Tibial nerve (tissue), 4 donors: ENCODE measurements around the gene POLD4. TPM values are rescaled to one million over a fixed set of nuclear protein-coding genes. Genes with fewer than 3 reads are reported as not detected.

ENCODE experiments used
- DNase-seq, 2 donors: peaks; one replicate each; pipeline ENCODE4 v3.0.0-alpha.2; 2019; ENCODE audit warnings: low spot score in 2 of 2
- H3K27ac ChIP-seq, 4 donors: fragments of 200-600 bp; sonication (generic) in 3 of 4; one replicate each; pipeline ENCODE4 v1.5.1; 2017 to 2019; ENCODE audit warnings: mild to moderate bottlenecking in 1 of 4
- H3K27me3 ChIP-seq, 2 donors: fragments of 200-600 bp; sonication (generic) in 1 of 2; one replicate each; pipeline versions ENCODE4 v1.5.1 to v1.6.0; 2017 to 2019
- H3K36me3 ChIP-seq, 3 donors: fragments of 200-600 bp; sonication (generic); one replicate each; pipeline ENCODE4 v1.5.1; 2018 to 2019
- H3K4me1 ChIP-seq, 4 donors: fragments of 200-600 bp; sonication (generic) in 3 of 4; one replicate each; pipeline ENCODE4 v1.5.1; 2017 to 2019
- H3K4me3 ChIP-seq, 4 donors: fragments of 200-600 bp; sonication (generic) in 3 of 4; one replicate each; pipeline ENCODE4 v1.5.1; 2017 to 2019; ENCODE audit warnings: mild to moderate bottlenecking in 1 of 4, moderate library complexity in 1 of 4
- H3K9me3 ChIP-seq, 4 donors: fragments of 200-600 bp; sonication (generic) in 3 of 4; one replicate each; pipeline ENCODE4 v1.5.1; 2017 to 2019
- CTCF ChIP-seq, 5 experiments: fragments of 200-600 bp in 3 of 5; fragments of 450-650 bp in 2 of 5; sonication (generic) in 3 of 5; IDR thresholded peaks; one replicate each; pipeline ENCODE4 v1.5.1; 2016 to 2019; ENCODE audit warnings: antibody characterized with exemption in 5 of 5, mild to moderate bottlenecking in 3 of 5, moderate library complexity in 2 of 5
- EP300 ChIP-seq, 2 donors: sonication (generic); formaldehyde crosslinking; IDR thresholded peaks; one replicate each; pipeline ENCODE4 v1.6.1; 2017; ENCODE audit warnings: antibody characterized with exemption in 2 of 2, mild to moderate bottlenecking in 1 of 2
- POLR2A ChIP-seq, 2 donors: fragments of 450-650 bp; IDR thresholded peaks; one replicate each; pipeline ENCODE4 v1.6.1; 2017; ENCODE audit warnings: antibody characterized with exemption in 2 of 2, mild to moderate bottlenecking in 2 of 2, moderate library complexity in 2 of 2
- WGBS, 2 donors: methylation state at CpG; one replicate each; pipeline ENCODE4 v1.1.5; 2018; 5-methylcytosine and 5-hydroxymethylcytosine counted together
- total RNA-seq, 4 donors: library from RNA; depleted of rRNA; stranded (reverse); fragments of >200 nt; gene quantifications; one replicate each; pipeline ENCODE4 v1.1.0, GENCODE V29; 2016

Gene POLD4
- total RNA-seq, 4 donors from 2014 or later = 70.8 to 154 (median 88.5) TPM

- H3K27ac ChIP-seq = peak overlapping the region in 2 of 4 donors; percentile 24 to 36
- 66 to 68% methylated on average over 7 of the region's 7 CpGs for WGBS, 2 donors
- H3K4me3 ChIP-seq = no peak overlapping the region
- H3K36me3 ChIP-seq = peaks cover 0 to 11% (median 0%) of the 10 kb centered on the region in 3 donors
- DNase-seq = no peak
- TF ChIP-seq CTCF (IDR thresholded peaks at IDR 0.05) (peak in 4 of 5 experiments; percentile 35 to 58 (median 52)), EP300 (IDR thresholded peaks at IDR 0.05) (no peak)
- peaks cover 0 to 25% (median 9%) of the 10 kb centered on the region in 4 donors for H3K4me1 ChIP-seq
- peaks cover 0 to 5% (median 0%) of the 10 kb centered on the region in 4 donors for H3K9me3 ChIP-seq
- H3K27me3 ChIP-seq = no peaks in the 10 kb centered on the region
Observed at GRCh38 chr11:67345920-67346819, 7.2 kb downstream of the POLD4 start.

GRCh38 chr11:67345247-67345919 is 8.0 kb downstream of the POLD4 start:
- H3K4me1 ChIP-seq = peaks cover 0 to 17% (median 3%) of the 10 kb centered on the region in 4 donors
- H3K36me3 ChIP-seq = peaks cover 0 to 13% (median 0%) of the 10 kb centered on the region in 3 donors
- WGBS, 2 donors = 68 to 76% methylated on average over 8 of the region's 8 CpGs
- H3K9me3 ChIP-seq = peaks cover 0 to 5% (median 0%) of the 10 kb centered on the region in 4 donors
- no peak for TF ChIP-seq POLR2A (IDR thresholded peaks at IDR 0.05)
- no peak for TF ChIP-seq EP300 (IDR thresholded peaks at IDR 0.05)
- no peak for TF ChIP-seq CTCF (IDR thresholded peaks at IDR 0.05)
- H3K4me3 ChIP-seq = no peak overlapping the region
- H3K27ac ChIP-seq = peak overlapping the region in 2 of 4 donors; percentile 36 to 41
- H3K27me3 ChIP-seq = no peaks in the 10 kb centered on the region
- no peak for DNase-seq

GRCh38 chr11:67344264-67344663 is 9.1 kb downstream of the POLD4 start:
- H3K27me3 ChIP-seq = no peaks in the 10 kb centered on the region
- DNase-seq = no peak
- H3K36me3 ChIP-seq = peaks cover 0 to 20% (median 0%) of the 10 kb centered on the region in 3 donors
- H3K4me1 ChIP-seq = peaks cover 0 to 12% (median 3%) of the 10 kb centered on the region in 4 donors
- no peak for TF ChIP-seq EP300 (IDR thresholded peaks at IDR 0.05)
- no peak for TF ChIP-seq POLR2A (IDR thresholded peaks at IDR 0.05)
- TF ChIP-seq CTCF (IDR thresholded peaks at IDR 0.05) = no peak
- WGBS, 2 donors = 83 to 84% methylated on average over 4 of the region's 4 CpGs
- H3K27ac ChIP-seq = no peak overlapping the region
- H3K9me3 ChIP-seq = peaks cover 0 to 5% (median 0%) of the 10 kb centered on the region in 4 donors
- no peak overlapping the region for H3K4me3 ChIP-seq

GRCh38 chr11:67337257-67337656 is 16.1 kb downstream of the POLD4 start:
- Histone ChIP-seq H3K4me3 (no peak overlapping the region), H3K36me3 (peaks cover 0 to 29% (median 0%) of the 10 kb centered on the region in 3 donors), H3K9me3 (peaks cover 0 to 2% (median 0%) of the 10 kb centered on the region in 4 donors), H3K4me1 (no peaks in the 10 kb centered on the region), H3K27me3 (no peaks in the 10 kb centered on the region), H3K27ac (no peak overlapping the region)
- no peak for DNase-seq
- TF ChIP-seq POLR2A (IDR thresholded peaks at IDR 0.05) (no peak), EP300 (IDR thresholded peaks at IDR 0.05) (no peak), CTCF (IDR thresholded peaks at IDR 0.05) (no peak)
- WGBS, 2 donors = 94 to 95% methylated on average over 3 of the region's 3 CpGs
